Panc1 (cell line): ENCODE data around the gene ZNF462. TPM values are rescaled to one million over a fixed set of nuclear protein-coding genes. Genes with fewer than 3 reads are reported as not detected.

ENCODE experiments used
- ATAC-seq: fragments of 200-7000 bp; cut with Tn5 transposase; 2 replicates; pipeline ENCODE4 v1.9.1; 2020; ENCODE audit warnings: mild to moderate bottlenecking, moderate library complexity
- BruUV-seq: library from RNA; stranded (reverse); fragments of 400-500 nt; replicated peaks from 2 replicates; lab custom pipeline; 2021; lab: Mats Ljungman, UMichigan
- CTCF ChIA-PET: fragments of 300-600 bp; sonication (Branson Sonifier 250); formaldehyde crosslinking; loops from one replicate; lab custom pipeline; 2022; ENCODE audit warnings: antibody characterized with exemption; lab: Charles Lee
- POLR2A ChIA-PET: fragments of 300-600 bp; sonication (Branson Sonifier 250); formaldehyde crosslinking; loops from one replicate; lab custom pipeline; 2022; ENCODE audit warnings: antibody characterized with exemption; lab: Charles Lee
- DNase-seq: peaks from one replicate; pipeline ENCODE4 v3.0.0-alpha.2; 2010; ENCODE audit warnings: low read depth, low spot score
- H3K27ac ChIP-seq: 2 replicates; pipeline ENCODE4 v1.5.1; 2011; ENCODE audit warnings: mild to moderate bottlenecking, low read length, inconsistent platforms
- H3K27me3 ChIP-seq: fragments of 200-500 bp; sonication (Bioruptor generic); 2 replicates; pipeline ENCODE4 v1.6.0; 2014; ENCODE audit warnings: low read length, inconsistent platforms; ENCODE audit not compliant: control insufficient read depth, insufficient read depth
- H3K36me3 ChIP-seq: fragments of 200-500 bp; sonication (Bioruptor generic); 2 replicates; pipeline ENCODE4 v1.5.1; 2014; ENCODE audit warnings: inconsistent platforms, mild to moderate bottlenecking, low read length, moderate library complexity; ENCODE audit not compliant: control insufficient read depth, insufficient read depth
- H3K4me1 ChIP-seq: 2 replicates; pipeline ENCODE4 v1.5.1; 2011; ENCODE audit warnings: inconsistent platforms, mild to moderate bottlenecking, low read length, moderate library complexity; ENCODE audit not compliant: control insufficient read depth, insufficient read depth
- H3K4me3 ChIP-seq, 2 experiments: 2 replicates each; pipeline ENCODE4 v1.5.1; 2011 to 2012; ENCODE audit warnings: low read depth in 2 of 2, low read length in 2 of 2, mild to moderate bottlenecking in 2 of 2, inconsistent platforms in 1 of 2, moderate library complexity in 1 of 2
- H3K9me3 ChIP-seq: fragments of 200-500 bp; sonication (Bioruptor generic); 2 replicates; pipeline ENCODE4 v1.5.1; 2014; ENCODE audit warnings: low read depth, mild to moderate bottlenecking, inconsistent platforms, low read length, moderate library complexity; ENCODE audit not compliant: control insufficient read depth, insufficient read depth
- CTCF ChIP-seq: fragments of 450-650 bp; IDR thresholded peaks from 2 replicates; pipeline ENCODE4 v1.5.1; 2017; ENCODE audit warnings: mild to moderate bottlenecking
- POLR2AphosphoS5 ChIP-seq: IDR thresholded peaks from 2 replicates; pipeline ENCODE4 v1.6.1; 2012; ENCODE audit warnings: mild to moderate bottlenecking, low read depth, low read length, moderate library complexity
- REST ChIP-seq, 2 experiments: IDR thresholded peaks; 2 replicates each; pipeline ENCODE4 v1.6.1; 2011 to 2012; ENCODE audit warnings: low read depth in 2 of 2, control low read depth in 1 of 2, low read length in 1 of 2, mild to moderate bottlenecking in 1 of 2, moderate library complexity in 1 of 2; ENCODE audit not compliant: insufficient read depth in 1 of 2
- SIN3A ChIP-seq: IDR thresholded peaks from 2 replicates; pipeline ENCODE4 v1.6.1; 2012; ENCODE audit warnings: low read depth, mild to moderate bottlenecking, low read length, moderate library complexity, borderline replicate concordance; ENCODE audit not compliant: insufficient read depth
- TCF7L2 ChIP-seq: IDR thresholded peaks from 2 replicates; pipeline ENCODE4 v1.6.1; 2011; ENCODE audit warnings: mild to moderate bottlenecking, low read depth, low read length, inconsistent platforms
- in situ Hi-C: cut with HindIII; loops from 2 replicates; pipeline ENCODE4 v1.10.0; 2016; ENCODE audit warnings: low sequenced_read_pairs, low pct_unique_long_range_greater_than_20kb
- intact Hi-C: fragments of 100-400 bp; cut with micrococcal nuclease; formaldehyde crosslinking; loops from one replicate; pipeline ENCODE4 v1.10.0; 2022; ENCODE audit not compliant: unreplicated experiment
- total RNA-seq: library from RNA; stranded (reverse); gene quantifications from one replicate; pipeline ENCODE4 v1.2.1, GENCODE V29; 2021; ENCODE audit not compliant: unreplicated experiment

Gene ZNF462
- total RNA-seq, 1 experiment from 2014 or later, result 34.8 TPM

GRCh38 chr9:106877345-106877744 lies 14.4 kb downstream of the ZNF462 start:
- no peaks in the 10 kb centered on the region for H3K27me3 ChIP-seq
- H3K27ac ChIP-seq, result no peak overlapping the region
- DNase-seq (no peak), ATAC-seq (no peak)
- TF ChIP-seq POLR2AphosphoS5 (no peak), REST (IDR thresholded peaks at IDR 0.05; ENCODE audit: insufficient read depth in 1 of 2, low read depth in 2 of 2, low read length in 1 of 2) (no peak), CTCF (no peak), SIN3A (no peak), TCF7L2 (no peak)
- H3K36me3 ChIP-seq, result no peaks in the 10 kb centered on the region
- in situ Hi-C loops, result no loop called here
- CTCF ChIA-PET, result no interaction called here
- intact Hi-C loops, result no loop called here
- BruUV-seq, result no TSS peak
- peaks cover 9% of the 10 kb centered on the region for H3K4me1 ChIP-seq
- no peak overlapping the region for H3K4me3 ChIP-seq
- POLR2A ChIA-PET, result no interaction called here
- H3K9me3 ChIP-seq, result no peaks in the 10 kb centered on the region

- Histone ChIP-seq H3K36me3 (no peaks in the 10 kb centered on the region), H3K27ac (no peak overlapping the region), H3K27me3 (no peaks in the 10 kb centered on the region), H3K4me1 (peaks cover 13% of the 10 kb centered on the region), H3K9me3 (no peaks in the 10 kb centered on the region), H3K4me3 (no peak overlapping the region)
- intact Hi-C loops (no loop called here), in situ Hi-C loops (no loop called here)
- no TSS peak for BruUV-seq
- ChIA-PET CTCF (no interaction called here), POLR2A (no interaction called here)
- DNase-seq (no peak), ATAC-seq (no peak; the same call in 1 of the 2 replicates)
- no peak for TF ChIP-seq TCF7L2
- no peak for TF ChIP-seq POLR2AphosphoS5
- no peak for TF ChIP-seq REST (IDR thresholded peaks at IDR 0.05; ENCODE audit: insufficient read depth in 1 of 2, low read depth in 2 of 2, low read length in 1 of 2)
- TF ChIP-seq SIN3A, result no peak
- TF ChIP-seq CTCF, result no peak
Measured at GRCh38 chr9:106878081-106878837, 15.3 kb downstream of the ZNF462 start.
